GM19468 (cell line): ENCODE measurements around the gene IQCF6.
"Not testable (repeated sequence)": the region's sequence is repeated elsewhere in the genome, so short reads cannot be mapped to it uniquely, and the experiment has no call there.

Experiments
- ATAC-seq: cut with Tn5 transposase; IDR thresholded peaks from one replicate; pipeline ENCODE4 v1.9.1; 2021; ENCODE audit warnings: mild to moderate bottlenecking, moderate library complexity, moderate number of reproducible peaks; ENCODE audit not compliant: unreplicated experiment; ENCODE audit errors: extremely low read depth

IQCF6 gene

GRCh38 chr3:51779137-51779536 is at the start of gene IQCF6:
TSS of gene IQCF6 (minus strand) at chr3:51779237. CDS start at chr3:51779224, 13 bp downstream.
- no peak for ATAC-seq

- ATAC-seq, result no peak
Observed at GRCh38 chr3:51828297-51828696, 49.3 kb upstream of the IQCF6 start.

GRCh38 chr3:51819709-51820406 is 40.8 kb upstream of the IQCF6 start:
- ATAC-seq, result no peak

GRCh38 chr3:51819151-51819550 is 40.1 kb upstream of the IQCF6 start:
- ATAC-seq, result no peak

- no peak for ATAC-seq
Observed at GRCh38 chr3:51817375-51817774, 38.3 kb upstream of the IQCF6 start.

- no peak for ATAC-seq
Observed at GRCh38 chr3:51816723-51817122, 37.7 kb upstream of the IQCF6 start.

GRCh38 chr3:51815614-51816013 is 36.6 kb upstream of the IQCF6 start:
- ATAC-seq, result no peak

- no peak for ATAC-seq
Observed at GRCh38 chr3:51814034-51814433, 35.0 kb upstream of the IQCF6 start.

- no peak for ATAC-seq
Observed at GRCh38 chr3:51813539-51813938, 34.5 kb upstream of the IQCF6 start.

GRCh38 chr3:51808934-51809333 is 29.9 kb upstream of the IQCF6 start:
- ATAC-seq, result no peak

- ATAC-seq, result no peak
Observed at GRCh38 chr3:51802106-51802703, 23.2 kb upstream of the IQCF6 start.

- no peak for ATAC-seq
Observed at GRCh38 chr3:51800750-51801125, 21.7 kb upstream of the IQCF6 start.

GRCh38 chr3:51799879-51800749 is 21.1 kb upstream of the IQCF6 start:
- no peak for ATAC-seq

- no peak for ATAC-seq
Observed at GRCh38 chr3:51798411-51798963, 19.4 kb upstream of the IQCF6 start.

GRCh38 chr3:51796854-51797253 is 17.8 kb upstream of the IQCF6 start:
- no peak for ATAC-seq

GRCh38 chr3:51794206-51794605 is 15.2 kb upstream of the IQCF6 start:
- ATAC-seq, result no peak

- ATAC-seq, result no peak
Observed at GRCh38 chr3:51792206-51792605, 13.2 kb upstream of the IQCF6 start.

- no peak for ATAC-seq
Observed at GRCh38 chr3:51789437-51789836, 10.4 kb upstream of the IQCF6 start.

- not testable (repeated sequence) for ATAC-seq
Observed at GRCh38 chr3:51787576-51787975, 8.5 kb upstream of the IQCF6 start.

GRCh38 chr3:51786267-51786666 is 7.2 kb upstream of the IQCF6 start:
- no peak for ATAC-seq

GRCh38 chr3:51778554-51778953 is 483 bp downstream of the IQCF6 start:
- no peak for ATAC-seq
